ENCODE data around the gene SUPT20HL1.
"Not testable (repeated sequence)": the region's sequence is repeated elsewhere in the genome, so short reads cannot be mapped to it uniquely, and the experiment has no call there.

The SUPT20HL1 gene

DNA sequence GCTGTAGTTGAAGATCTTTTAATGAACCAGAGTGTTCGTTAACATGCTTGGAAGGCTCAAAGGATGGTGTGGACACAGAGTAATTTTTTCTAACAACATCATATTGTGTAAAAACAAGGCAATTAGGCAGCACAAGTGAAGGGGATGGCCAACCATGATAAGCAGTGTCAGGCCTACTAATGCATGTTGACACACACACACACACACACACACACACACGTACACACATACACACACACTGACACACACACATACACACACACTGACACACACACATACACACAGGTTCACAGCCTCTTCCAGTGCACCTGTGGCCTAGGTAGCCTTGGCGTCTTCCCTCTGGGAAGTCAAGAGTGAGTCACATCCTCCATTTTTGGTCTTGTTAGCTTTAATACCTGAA lies at the start of gene SUPT20HL1:
Gene SUPT20HL1, plus strand, starts transcription at position 368 of the 400 bp plus-strand sequence. CDS start 2,122 bp downstream, outside the sequence.
- DNase-seq (ENCODE audit: low read depth in 2 of 3, low spot score in 1 of 3) = no peak

DNA sequence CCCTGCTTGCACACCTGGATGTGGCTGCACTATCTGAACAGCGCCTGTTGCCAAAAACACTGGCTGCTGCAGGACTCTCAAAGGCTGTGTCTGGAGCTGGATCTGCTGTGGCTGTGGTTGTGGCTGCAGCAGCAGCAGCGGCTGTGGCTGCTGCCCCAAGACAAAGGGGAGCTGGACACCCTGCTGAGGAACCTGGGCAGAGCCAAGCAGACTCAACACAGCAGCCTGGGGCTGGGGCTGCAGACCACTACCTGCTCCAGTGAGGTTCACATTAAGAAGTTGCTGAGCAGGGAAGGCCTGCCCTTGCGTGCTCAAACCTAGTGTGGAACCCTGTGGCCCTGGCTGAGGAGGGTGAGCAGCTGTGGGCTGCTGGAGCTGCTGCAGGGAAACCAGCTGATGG lies 49.5 kb upstream of the SUPT20HL1 start:
- DNase-seq (ENCODE audit: low read depth in 2 of 3, low spot score in 1 of 3) = not testable (repeated sequence)

DNA sequence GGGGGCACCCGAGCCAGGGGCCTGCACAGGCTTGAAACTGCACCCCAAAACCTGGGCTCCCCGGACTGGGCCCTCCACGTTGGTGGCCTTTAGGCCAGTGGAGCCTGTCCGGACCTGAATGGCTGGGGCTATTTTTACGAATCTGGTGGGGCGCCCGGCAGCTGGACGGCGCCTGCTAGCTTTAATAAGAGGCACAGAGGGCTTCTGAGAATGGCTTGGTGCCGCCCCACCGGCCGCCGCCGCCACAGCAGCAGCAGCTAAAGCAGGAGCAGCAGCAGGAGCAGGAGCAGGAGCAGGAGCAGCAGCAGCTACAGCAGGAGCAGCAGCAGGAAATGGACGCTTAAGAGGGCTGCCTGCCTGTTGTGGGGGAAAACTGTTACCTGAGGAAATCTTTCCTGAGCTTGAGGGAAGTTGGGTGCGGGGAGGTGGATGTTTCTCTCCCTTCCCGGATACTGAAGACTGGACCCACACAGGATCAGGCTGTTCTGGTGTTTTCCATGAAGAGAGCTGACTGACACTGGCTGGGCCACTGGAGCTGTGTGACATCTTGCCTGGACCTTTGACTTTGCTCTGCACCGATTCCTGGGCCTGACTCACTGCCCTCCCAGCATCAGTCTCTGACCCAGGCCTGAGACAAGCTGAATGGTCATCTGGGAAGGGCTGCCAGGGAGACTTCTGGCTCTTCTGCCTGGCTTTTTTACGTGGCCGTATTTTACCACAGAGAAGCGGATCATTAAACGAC lies 48.8 kb upstream of the SUPT20HL1 start:
- DNase-seq (ENCODE audit: low read depth in 2 of 3, low spot score in 1 of 3) = not testable (repeated sequence)

DNA sequence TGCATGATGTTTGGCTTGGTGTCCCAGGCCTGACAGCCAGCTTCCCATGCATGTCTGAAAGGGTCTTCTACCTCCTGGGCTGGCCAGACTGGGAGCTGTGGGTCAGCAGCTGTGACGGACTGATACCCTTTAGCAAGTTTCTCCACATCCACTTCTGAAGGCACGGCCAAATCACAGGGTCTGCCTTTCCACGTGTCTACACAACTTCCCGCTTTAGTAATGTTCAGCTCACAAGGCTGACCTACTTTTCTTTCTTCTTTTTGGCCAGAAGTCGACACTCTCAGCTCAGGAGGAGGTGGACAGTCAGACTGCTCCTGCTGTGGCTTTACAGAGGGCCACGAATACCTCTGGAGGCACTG lies 48.2 kb upstream of the SUPT20HL1 start:
- not testable (repeated sequence) for DNase-seq (ENCODE audit: low read depth in 2 of 3, low spot score in 1 of 3)

DNA sequence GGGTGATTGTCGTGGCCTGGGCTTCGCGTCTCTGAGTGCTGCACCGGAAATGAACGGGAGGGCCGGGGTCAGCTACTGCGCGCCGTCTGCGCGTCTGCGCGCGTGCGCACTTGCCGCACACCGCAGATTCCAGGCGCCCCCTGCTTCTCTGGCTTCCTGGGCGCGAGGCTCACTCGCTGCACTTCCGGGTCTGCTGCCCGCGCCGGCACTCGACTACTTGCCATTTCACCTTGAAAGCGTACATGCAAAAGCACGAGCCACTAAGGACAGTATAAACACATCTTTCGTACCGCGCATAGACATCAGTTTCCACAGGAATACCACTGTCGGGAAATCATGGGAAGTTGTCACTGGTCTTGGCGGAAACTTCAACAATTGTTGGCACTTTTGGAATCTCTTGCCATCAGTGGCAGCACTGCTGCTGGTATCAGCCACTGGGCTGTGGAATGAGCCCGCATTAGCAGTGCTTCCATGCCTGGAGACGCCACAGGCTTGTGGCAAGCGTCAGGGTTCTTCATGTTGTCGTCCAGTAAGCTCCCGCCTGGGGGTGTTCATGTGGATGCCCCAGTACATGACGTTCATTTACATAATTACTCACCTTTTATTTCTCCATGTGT lies 46.3 kb upstream of the SUPT20HL1 start, which contains the start of gene SUPT20HL2:
Gene SUPT20HL2, minus strand, starts transcription at position 51 of the 617 bp plus-strand sequence. CDS start 754 bp downstream, outside the sequence.
- no peak for DNase-seq (ENCODE audit: low read depth in 2 of 3, low spot score in 1 of 3)

DNA sequence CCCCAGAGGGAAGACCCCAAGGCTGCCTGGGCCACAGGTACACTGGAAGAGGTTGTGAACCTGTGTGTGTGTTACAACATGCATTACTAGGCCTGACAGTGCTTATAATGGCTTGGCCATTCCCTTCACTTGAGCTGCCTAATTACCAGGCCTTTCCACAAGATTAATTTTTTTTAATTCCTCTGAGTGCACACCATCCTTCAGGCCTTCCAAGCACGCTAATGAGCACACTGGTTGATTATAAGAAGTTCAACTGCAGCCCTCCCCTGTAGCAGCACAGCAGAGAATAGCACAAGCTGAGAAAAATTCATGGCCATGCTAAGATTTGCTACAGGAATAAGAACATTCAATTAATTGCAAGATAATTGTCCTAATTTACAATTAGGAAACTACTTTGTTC lies 44.3 kb upstream of the SUPT20HL1 start:
- DNase-seq (ENCODE audit: low read depth in 2 of 3, low spot score in 1 of 3) = no peak

DNA sequence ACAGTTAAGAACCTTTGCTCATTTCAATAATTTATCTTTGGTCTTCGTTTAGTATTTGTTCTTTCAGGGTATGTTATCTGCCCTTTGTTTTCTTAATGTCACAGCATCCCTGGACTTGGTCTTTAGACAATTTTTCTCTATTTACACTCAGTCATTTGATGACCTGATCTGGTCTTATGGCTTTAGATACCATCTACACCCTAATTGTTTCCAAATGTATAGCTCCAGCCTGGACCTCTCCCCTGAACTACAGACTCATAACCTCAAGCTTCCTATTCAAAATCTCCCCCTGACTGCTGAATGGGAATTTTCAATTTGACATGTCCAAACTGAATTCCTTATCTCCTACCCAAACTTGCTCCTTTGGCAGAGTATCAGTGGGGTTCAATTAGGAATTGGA lies 42.9 kb upstream of the SUPT20HL1 start:
- DNase-seq (ENCODE audit: low read depth in 2 of 3, low spot score in 1 of 3) = no peak

DNA sequence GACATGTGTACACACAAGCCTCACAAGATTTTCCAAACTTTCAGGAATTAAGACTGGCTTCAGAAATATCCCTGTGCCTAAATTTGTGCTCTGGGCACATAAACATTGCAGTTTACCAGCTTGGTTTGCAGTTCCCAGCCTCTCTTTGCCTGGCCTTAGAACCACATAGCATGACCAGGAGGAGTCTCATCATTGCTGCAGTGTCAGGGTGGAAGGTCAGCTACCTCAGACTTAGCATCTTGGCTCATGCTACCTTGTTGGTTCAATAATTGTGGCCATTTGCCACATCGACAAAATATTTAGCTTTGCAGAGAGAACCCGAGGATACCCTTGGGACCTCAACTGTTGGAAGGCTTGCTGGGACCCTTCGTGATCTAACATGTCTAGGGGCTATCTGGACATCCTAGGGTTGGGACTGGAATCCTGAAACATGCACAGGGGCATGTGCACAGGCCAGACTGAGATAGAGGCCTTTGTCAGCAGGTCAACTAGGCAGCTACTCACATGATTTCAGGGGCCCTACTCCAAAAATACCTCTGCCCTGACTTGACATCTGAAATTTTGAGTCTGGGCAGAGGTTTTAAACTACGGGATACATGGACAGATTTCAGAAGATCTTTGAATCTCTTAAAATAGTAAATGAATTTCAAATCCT lies 38.6 kb upstream of the SUPT20HL1 start:
- DNase-seq (ENCODE audit: low read depth in 2 of 3, low spot score in 1 of 3) = no peak

DNA sequence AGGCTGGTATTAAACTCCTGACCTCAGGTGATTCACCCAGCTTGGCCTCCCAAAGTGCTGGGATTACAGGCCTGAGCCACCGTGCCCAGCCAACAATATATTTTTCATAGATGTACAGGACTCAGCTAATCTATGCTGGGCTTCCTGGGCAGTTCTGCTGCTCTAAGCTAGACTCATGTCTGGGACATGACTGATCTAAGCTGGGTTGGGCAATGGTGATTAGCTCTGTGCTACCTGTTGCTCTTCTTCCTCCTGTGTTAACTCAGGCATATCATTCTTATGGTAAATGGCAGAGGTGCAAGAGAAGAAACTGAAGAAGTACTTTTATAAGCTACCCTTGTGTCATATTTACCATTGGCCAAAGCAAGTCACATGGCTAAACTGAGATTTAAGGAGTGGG lies 35.2 kb upstream of the SUPT20HL1 start:
- DNase-seq (ENCODE audit: low read depth in 2 of 3, low spot score in 1 of 3) = no peak

DNA sequence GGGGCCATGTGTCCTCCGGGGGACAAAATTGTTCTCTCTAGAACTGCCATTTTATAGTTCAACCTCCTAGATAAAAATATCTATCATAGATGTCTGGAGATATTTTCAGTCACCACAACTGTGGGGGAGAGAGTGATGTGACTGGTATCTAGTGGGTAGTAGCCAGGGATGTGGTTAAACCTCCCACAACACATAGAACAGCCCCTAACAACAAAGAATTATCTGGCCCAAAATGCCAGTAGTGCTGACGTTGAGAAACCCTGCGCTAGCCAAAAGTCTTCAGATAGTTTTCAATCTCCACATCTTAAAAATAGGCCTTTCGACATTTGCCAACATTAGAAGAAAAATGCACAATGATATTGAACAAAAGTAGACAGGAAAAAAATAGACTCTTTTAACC lies 27.6 kb upstream of the SUPT20HL1 start:
- no peak for DNase-seq (ENCODE audit: low read depth in 2 of 3, low spot score in 1 of 3)

DNA sequence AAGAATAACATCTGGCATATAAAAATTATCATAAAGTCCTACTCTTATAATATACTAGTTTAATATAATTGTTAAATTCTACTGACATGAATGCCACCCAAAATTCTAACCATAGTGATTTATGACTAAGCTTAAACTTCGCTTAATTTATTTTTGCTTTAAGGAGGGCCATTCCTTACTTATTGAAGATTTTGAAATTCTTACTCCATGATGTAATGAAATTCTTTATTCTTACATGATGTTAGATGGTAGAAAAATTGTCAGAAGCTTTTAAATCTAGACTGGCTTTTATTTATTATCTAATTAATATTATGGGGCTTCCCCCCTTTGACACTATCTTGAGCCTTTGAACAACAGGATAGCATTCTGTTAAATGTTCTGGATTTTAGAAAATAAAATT lies 27.1 kb upstream of the SUPT20HL1 start:
- no peak for DNase-seq (ENCODE audit: low read depth in 2 of 3, low spot score in 1 of 3)

DNA sequence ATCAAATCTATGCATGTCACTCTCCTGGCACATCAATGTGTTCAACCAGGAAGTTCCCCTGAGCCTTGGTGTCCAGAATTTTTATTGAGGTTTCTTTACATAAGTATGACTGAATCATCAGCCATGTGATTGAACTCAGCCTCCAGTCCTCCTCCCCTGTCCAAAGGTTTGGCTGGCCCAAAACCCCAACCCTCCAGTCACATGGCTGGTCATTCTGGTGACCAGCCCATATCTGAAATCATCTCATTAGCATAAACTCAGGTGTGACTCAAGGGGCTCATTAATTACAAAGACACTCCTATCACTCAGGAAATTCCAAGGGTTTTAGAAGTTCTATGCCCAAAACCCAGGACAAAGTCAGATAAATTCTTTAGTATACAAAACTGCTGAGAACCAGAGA lies 26.0 kb upstream of the SUPT20HL1 start:
- no peak for DNase-seq (ENCODE audit: low read depth in 2 of 3, low spot score in 1 of 3)

DNA sequence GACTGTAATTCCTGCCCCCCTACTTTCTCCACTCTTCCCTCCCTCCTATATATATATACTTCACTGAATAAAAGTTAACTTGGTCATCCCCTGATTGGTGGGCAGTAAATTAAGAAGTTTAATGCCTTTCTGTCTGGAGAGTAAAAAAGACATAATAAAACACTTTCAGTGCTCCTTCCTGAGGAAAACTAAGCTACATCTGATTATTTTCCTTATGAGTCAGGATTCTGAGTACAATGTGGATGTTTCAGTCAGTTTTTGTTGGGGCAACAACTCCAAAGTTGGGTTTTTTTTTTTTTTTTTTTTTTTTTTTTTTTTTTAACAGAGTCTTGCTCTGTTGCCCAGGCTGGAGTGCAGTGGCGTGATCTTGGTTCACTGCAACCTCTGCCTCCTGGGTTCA lies 24.6 kb upstream of the SUPT20HL1 start:
- DNase-seq (ENCODE audit: low read depth in 2 of 3, low spot score in 1 of 3) = no peak

DNA sequence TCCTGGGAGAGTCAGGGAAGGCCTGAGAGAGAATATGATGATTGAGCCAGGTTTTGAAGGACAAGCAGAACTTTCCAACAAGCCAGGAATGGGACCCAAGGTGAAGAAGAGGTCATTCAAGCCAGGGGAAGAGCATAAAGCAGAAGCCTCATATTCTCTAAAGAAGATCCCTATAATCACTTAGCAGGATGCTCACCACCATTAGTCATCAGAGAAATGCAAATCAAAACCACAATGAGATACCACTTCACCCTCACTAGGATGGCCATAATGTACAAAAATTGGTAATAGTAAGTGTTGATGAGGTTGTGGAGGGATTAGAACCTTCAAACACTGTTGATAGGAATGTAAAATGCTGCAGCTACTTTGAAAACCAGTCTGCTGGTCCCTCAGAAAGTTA lies 20.5 kb upstream of the SUPT20HL1 start:
- no peak for DNase-seq (ENCODE audit: low read depth in 2 of 3, low spot score in 1 of 3)

DNA sequence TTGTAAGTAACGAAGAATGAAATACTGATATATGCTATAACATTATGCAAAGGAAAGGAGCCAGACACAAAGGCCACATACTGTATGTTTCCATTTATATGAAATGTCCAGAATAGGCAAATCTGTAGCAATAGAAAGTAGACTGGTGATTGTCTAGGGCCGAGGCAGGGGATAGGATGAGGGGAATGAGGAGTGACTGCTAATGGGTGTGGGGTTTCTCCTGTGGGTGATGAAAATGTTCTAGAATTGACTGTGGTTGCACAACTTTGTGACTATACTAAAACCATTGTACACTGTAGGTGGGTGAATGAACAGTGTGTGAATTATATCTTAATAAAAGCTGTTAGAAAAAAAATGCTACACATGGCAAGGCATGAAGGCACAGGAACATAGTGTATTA lies 19.9 kb upstream of the SUPT20HL1 start:
- no peak for DNase-seq (ENCODE audit: low read depth in 2 of 3, low spot score in 1 of 3)

DNA sequence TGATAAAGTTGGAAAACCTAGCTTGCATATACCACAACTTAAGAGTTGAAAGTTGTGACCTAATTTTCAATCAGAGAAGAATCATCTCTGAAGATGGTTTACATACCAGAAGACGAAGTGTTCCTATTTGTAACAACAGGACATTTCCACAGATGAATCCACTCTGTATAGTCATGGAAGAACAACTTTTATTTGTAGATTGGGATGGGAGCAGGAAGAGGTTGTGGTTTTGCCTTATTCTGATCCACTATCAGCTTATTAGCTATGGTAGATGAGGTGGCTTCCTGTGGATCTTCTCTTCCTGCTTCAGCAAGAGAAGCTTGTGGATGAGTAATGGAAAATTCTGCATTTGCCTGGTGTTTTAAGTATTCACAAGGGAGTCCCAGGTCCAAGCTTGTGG lies 18.6 kb upstream of the SUPT20HL1 start:
- no peak for DNase-seq (ENCODE audit: low read depth in 2 of 3, low spot score in 1 of 3)

DNA sequence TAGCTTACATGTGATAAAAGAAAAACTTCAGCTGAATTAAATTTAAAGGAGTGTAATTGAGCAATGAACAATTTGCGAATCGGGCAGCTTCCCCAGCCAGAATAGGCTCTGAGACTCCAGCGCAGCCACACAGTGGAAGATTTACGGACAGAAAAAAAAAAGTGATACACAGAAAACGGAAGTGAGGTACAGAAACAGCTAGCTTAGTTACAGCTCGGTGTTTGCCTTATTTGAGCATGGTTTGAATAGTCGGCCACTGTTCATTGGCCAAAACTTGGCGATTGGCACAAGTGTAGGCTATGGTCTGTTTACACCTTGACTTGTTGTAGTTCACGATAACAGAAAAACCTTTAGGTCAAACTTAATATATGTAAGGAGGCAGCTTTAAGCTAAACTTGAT lies 16.7 kb upstream of the SUPT20HL1 start:
- peak in 1 of 3 donors; percentile 1 for DNase-seq (ENCODE audit: low read depth in 2 of 3, low spot score in 1 of 3)

DNA sequence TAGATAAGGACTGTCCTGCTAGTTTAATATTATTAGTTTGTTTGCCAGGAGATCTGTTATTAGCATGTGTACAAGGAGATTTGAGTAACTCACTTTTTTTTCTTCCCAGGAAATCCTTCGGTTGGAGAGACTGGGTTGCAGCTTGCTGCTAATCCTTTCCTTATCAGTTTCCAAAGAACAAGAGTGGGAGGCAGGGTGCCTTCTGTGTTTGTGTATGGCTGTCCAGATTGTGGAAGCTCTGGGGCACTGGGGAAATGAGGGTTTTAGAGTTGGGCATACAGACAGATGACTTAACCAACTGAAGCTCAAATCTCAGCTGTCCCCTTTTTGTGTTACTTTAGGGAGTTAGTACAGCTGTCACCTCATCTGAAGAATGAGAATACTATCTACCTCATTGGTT lies 12.6 kb upstream of the SUPT20HL1 start:
- no peak for DNase-seq (ENCODE audit: low read depth in 2 of 3, low spot score in 1 of 3)

DNA sequence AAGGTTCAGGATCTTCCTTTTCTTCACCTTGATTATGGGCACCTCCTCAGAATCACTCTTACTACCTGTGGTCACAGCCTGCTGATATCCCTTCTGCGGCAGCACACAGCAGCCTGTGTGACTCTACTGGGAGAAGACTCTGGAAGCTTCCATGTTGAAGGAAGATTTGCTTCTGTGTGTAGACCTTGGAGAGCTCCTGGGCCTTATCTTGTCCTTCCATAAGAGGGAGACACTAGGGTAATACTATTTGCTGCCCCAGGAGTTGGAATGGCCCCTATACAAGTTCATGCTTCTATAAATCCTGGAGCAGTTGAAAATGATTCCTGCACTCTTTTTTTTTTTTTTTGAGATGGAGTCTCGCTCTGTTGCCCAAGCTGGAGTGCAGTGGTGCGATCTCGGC lies 10.2 kb upstream of the SUPT20HL1 start:
- no peak for DNase-seq (ENCODE audit: low read depth in 2 of 3, low spot score in 1 of 3)

DNA sequence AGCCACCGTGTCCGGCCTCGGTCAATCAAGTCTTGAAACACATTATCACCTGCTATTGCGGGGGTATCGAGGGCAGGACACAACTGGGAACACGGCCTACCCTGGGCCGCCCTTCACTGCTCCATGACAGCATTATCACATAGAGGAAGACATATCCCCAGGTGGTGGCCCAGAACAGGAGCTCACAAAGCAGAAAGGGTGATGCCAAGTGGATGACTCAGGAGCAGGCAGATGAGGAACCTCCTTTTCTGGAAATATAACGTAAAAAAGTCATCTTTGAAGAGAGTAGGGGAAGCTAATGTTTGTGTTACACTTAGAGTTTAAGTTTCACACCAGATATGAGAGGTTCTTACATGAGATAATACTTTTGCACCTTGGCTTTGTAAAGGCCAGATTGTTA lies 5.3 kb upstream of the SUPT20HL1 start:
- DNase-seq (ENCODE audit: low read depth in 2 of 3, low spot score in 1 of 3) = no peak

DNA sequence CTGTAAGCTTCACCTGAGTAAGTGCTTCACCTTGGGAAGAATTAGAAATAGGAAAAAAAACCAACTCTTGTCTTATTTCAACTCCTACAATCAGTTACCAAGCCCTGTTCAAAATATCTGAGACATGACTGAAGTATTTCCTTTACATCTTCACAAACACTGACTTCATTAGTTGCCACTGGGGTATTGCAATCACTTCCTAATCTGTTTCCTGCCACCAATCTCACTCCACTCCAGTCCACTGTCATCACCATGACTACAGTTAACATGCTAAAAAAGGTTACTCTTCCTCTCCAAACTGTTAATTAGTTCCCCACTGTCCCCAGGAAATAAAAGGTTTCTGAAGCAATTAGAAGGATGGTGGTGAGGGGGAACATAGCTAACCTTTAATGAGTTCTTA lies 3.3 kb upstream of the SUPT20HL1 start:
- DNase-seq (ENCODE audit: low read depth in 2 of 3, low spot score in 1 of 3) = no peak

DNA sequence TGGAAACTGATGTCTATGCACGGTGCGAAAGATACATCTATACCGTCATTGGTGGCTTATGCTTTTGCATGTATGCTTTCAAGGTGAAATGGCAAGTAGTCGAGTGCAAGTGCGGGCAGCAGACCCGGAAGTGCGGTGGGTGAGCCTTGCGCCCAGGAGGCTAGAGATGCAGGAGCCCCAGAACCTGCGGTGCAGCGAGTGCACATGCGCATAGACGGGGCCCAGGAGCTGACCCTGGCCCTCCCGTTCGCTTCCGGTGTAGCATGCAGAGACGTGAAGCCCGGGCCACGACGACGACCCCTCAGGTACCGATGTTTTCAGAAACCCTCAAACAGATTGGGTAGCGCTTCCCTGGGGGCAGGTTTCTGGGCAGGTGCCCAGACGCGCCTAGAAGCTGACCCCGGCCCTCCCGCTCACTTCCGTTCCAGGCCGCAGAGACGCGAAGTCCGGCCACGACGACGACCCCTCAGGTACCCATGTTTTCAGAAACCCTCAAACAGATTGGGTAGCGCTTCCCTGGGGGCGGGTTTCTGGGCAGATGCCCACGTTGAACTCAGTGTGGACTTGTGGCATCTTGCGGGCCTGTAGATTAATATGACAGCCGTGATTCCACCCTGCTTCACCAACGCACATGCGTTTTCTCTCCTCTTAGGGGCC lies 1.8 kb downstream of the SUPT20HL1 start:
- not testable (repeated sequence) for DNase-seq (ENCODE audit: low read depth in 2 of 3, low spot score in 1 of 3)
